ENCODE results near the gene NFIA. TPM values are rescaled to one million over a fixed set of nuclear protein-coding genes. Genes with fewer than 3 reads are reported as not detected.
"Not testable (repeated sequence)": the region's sequence is repeated elsewhere in the genome, so short reads cannot be mapped to it uniquely, and the experiment has no call there.

The NFIA gene
- total RNA-seq, 1 donor = 19.7 TPM

DNA sequence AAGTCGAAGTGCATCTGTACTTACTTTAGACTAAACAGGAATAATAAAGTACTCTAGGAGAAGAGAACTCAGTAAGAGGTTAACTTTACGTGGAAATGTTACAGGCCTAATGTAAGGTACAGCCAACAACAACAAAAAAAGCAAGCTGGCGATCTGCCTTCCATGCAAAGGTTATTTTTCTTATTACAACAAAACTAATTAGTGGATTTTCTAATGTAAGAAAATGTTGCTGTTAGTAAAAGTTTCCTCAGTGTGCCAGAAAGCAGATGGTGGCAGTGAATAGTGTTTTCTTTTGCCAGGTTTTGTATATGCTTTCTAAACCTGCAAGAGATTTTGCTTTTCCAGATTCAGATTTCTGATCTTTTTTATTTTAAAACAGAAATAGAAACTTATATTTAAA is 179.2 kb downstream of the NFIA start:
- DNase-seq (ENCODE audit: low read depth in 2 of 3, low spot score in 2 of 3) = no peak

DNA sequence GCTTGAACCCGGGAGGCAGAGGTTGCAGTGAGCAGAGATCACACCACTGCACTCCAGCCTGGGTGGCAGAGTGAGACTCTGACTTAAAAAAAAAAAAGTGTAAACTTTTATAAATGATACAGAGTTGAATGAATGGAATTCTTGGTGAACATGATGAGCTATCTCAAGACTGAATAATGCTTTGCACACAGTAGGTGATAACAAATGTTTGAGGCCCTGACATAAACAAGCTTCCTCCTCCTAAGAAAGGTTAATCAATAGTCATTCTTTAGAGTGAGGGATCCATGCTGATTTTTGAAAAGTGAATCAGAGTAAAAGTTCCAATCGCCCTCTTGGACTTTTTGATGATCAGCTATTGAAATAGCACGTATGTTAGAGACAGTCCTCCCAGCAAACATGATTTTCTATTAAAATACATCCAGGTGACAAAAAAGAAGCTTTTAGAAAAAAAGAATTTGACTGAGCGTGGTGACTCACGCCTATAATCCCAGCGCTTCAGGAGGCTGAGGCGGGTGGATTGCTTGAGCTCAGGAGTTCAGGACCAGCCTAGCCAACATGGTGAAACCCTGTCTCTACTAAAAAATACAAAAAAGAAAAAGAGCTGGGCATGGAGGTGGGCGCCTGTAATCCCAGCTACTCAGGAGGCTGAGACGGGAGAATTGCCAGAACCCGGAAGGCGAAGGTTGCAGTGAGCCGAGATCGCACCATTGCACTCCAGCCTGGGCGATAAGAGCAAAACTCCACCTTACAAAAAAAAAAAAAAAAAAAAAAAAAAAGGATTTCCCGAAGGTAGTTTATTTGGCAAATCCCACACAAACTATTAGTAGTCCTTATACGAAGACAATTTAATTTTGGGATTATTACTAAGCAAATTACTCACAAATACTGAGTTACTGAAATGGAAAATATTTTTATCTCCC is 181.8 kb downstream of the NFIA start:
- DNase-seq (ENCODE audit: low read depth in 2 of 3, low spot score in 2 of 3) = no peak

DNA sequence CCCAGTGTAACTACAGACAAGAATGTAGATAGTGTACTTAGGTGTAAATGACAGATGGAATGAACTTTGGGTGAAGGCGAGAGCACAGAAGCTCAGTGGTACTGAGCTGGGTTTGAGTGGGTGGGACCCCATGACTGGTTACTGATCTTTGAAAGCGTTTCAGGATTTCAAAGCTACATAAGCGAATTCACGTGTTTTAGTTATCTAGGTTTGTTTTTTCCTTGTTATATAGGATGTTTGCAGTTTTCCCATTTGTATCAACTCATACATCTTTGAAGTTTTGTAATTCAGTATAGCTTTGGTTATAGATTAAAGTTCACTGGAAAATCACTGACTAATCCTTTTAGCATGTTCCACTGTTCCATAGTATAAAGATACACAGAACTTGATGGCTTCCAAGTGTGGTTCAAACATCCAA is 182.5 kb downstream of the NFIA start:
- DNase-seq (ENCODE audit: low read depth in 2 of 3, low spot score in 2 of 3) = no peak

DNA sequence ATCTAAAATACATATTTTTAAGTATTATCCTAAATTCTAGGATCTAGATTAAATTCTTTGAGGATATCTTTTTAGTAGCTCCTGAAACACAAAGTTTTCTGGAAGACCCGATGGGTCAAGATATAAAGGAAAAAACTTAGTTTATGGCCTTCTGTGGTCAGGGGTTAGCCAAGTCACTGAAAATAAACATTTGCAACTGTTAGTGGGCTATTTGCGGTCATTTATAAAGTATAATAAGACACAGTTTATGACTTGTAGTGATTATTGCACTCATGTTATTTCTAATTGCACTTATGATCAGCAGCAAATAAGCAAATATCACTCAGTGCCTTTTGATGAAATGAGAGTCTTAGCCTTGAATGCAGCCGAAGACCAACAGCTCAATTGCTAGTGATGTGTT is 183.3 kb downstream of the NFIA start:
- DNase-seq (ENCODE audit: low read depth in 2 of 3, low spot score in 2 of 3) = no peak

DNA sequence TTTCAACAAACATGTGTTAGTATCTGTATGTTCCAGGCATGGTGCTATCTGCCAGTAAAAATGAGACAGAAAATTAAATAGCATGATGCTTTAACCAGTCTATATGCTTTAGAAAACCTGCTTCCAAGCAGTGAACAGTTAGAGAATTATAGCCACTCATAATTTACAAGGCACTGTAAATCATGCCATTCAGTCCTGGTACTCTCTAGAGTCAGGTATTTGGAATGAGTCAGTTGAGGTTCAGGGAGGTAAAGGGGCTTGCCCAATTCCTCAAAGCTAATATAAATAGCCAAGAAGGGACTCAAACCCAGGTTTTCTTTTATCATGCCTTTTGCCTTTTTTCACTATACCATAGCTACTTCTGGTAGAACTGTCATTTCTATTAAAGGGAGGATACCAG is 184.4 kb downstream of the NFIA start:
- DNase-seq (ENCODE audit: low read depth in 2 of 3, low spot score in 2 of 3) = no peak

DNA sequence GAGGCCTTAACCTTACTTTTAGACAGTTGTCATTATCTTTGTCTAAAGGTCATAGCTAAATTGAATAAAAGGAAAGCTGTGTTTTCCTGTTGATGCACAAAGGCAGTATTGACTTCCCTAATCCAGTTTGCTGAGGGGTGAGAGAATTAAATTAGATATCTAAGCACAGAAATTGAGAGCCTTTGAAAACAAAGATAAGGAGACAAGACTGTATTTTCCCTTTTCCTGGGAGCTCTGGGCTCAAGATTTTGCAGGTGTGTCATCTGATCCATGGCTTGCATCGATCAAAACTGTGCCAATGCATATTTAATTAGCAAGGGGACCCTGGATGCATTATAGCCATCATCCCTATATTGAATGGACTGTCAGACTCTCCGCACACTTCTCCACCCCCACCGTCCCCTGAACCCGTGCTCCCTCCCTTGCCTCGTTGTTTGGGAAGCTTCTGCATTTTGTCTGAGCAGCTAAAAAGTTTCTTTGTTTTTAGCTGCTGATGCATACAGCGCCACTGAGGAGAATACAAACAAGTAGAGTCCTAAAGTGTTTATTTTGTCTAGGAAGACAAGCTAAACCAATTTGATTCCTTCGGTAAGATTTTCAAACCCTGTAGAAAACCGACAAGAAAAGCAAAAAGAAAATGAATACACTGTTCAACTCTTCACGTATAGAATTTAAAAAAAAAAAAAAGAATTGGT is 186.3 kb downstream of the NFIA start:
- no peak for DNase-seq (ENCODE audit: low read depth in 2 of 3, low spot score in 2 of 3)

DNA sequence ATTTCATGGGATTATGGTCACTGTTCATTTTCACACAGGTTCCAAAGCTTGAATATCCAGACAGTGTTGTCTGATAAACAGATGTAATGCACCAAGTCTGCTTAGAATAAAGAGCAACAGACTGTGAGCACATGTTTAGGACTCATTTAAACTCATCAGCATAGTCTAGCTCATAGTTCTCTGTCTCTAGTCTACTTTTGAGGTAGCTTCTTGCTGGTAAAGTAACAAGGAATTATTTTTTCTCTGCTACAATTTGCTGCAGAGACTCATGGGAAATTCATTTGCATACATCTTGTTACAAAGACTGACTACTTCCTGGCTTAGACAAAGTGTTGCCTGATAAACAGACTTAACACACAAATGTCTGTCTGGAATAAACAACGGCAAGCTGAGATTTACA is 187.2 kb downstream of the NFIA start:
- DNase-seq (ENCODE audit: low read depth in 2 of 3, low spot score in 2 of 3) = no peak

DNA sequence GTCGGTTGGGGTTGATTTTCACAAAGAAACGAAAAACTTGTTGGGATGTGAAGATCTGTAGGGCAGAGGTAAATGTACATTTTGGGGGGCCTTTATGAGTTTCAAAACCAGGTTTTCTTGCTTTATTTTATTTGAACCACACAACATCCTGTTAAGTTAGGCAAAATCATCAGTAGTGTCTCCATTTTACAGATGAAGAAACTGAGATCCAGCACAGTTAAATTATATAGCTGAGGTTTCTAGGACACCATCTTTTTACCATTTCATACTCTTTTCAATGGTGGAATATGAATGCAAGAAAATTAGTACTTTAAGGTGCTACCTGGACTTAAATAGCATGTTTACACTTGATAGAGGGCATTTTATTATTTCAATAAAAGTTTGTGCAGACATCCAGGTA is 187.7 kb downstream of the NFIA start:
- no peak for DNase-seq (ENCODE audit: low read depth in 2 of 3, low spot score in 2 of 3)

DNA sequence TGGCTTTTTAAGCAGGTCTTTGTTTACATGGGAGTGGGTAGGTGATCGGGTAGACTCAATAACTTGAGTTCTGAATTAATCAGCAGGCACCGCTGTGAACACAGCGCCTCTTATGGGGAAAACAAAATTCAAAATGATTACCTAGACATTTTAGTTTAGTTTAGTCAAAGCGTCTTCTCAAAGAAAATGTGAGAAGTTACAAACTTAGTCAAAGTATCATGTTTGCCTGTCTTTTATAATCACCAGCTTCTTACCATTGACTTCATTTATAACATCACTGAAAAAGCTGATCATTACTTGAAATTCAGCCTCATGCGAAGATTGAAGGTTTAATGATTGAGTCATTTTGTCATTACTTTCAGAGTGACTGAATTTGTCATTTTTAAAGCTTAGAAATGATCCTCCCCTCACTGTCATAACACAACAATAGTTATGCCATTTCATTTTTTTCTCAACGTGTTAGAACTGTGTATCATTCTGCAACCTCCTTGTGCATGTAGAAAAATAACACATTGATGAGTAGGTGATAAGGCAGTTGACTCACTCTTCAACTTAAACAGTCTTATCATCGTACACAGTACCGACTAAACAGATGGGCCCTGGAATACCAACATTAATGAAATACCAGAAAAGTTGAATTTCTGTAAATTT is 188.5 kb downstream of the NFIA start:
- no peak for DNase-seq (ENCODE audit: low read depth in 2 of 3, low spot score in 2 of 3)

DNA sequence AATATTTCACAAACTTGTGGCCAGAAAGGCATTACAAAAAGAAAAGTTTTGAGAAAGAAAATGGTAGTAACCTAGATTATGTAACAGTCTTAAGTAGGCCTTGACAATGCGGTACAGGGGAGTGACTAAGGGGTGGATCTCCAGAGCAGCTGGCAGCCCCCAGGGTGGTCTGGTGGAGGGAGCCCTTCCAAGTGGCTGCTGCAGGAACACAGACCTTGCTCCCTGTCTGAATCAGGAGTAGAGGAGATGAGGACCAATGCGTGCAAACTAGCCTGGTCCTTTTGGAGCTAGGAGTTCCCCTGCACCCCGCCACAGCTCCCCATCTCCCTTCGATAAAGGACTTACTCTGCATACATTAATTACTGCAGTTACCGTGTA is 189.0 kb downstream of the NFIA start:
- DNase-seq (ENCODE audit: low read depth in 2 of 3, low spot score in 2 of 3) = no peak

DNA sequence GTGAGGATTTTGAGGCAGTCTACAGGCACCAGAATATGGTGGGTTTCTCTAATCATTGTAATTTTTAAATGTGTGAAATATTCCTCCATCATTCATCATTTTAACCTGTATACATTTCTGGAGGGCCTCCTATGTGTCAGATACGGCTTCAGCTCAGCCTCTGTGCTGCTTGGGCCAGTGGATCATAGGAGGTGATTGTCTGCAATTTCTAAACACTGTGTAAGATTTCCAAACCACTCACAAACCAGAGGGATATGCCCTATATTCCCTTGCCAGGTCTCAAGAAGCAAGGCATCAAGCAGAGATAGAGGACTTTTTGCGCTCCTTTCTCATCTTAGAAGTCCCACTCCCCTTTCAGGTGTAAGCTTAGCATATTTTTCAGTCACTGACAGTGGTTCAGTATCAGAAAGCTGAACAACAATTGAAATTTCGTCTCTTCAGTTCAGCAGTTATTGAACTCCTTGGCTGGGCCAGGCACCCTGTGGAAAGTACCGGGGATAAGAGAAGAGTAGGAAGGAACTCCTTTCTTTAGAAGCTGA is 190.9 kb downstream of the NFIA start:
- no peak for DNase-seq (ENCODE audit: low read depth in 2 of 3, low spot score in 2 of 3)

DNA sequence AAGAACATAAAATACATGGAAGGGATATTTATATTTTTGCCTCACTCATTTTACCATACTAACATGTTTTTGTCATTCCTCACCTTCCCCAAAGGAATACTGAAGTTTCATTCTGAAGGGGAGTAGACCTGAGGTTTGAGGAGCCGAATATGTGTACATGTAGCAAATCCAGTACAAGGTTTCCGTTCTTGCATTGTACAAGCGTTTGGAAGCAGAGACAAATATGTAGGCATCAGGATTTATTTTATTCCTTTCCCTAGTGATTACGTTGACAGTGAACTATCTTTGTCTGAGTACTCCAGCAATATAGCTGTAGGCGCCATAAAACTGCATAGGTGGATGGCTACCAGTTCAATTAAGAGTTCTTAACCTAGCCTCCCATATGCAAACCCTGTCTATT is 191.5 kb downstream of the NFIA start:
- no peak for DNase-seq (ENCODE audit: low read depth in 2 of 3, low spot score in 2 of 3)

DNA sequence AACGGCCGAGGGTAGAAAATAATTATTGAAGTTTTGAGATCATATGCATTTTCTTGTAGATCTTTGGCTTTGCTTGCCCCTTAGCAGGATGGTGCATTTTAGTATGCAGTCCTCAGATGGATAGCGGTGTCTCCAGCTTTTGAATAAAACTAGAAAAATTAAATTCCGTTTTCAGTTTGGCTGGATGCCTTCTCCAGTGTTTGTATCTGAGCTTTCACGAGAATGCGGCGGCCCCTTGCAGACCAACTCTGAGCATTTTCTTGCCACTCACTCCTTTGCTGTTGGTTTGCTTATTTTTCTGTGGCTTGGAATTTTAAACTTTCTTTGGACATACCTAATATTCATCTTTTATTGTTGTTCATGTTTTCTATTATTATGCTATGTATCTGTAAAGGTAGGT is 192.6 kb downstream of the NFIA start:
- no peak for DNase-seq (ENCODE audit: low read depth in 2 of 3, low spot score in 2 of 3)

DNA sequence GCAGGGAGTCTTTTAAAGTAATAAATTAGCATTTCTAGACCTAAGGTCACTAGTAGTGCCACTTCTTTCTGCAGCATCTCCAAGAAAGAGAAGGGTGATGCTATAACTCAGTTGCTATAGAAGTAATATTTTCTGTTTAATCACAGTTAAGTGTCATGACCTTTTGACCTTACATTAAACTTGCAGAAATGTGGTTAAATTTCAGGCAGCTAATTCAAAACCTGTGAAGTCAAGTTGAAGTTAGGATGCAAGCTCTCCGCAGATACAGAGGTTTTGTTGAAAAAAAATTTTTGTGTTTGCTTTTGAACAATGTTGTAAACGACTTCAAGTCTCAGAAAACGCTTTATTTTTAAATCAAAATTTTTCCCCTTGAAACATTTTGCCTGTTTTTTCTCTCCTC is 193.9 kb downstream of the NFIA start:
- no peak for DNase-seq (ENCODE audit: low read depth in 2 of 3, low spot score in 2 of 3)

DNA sequence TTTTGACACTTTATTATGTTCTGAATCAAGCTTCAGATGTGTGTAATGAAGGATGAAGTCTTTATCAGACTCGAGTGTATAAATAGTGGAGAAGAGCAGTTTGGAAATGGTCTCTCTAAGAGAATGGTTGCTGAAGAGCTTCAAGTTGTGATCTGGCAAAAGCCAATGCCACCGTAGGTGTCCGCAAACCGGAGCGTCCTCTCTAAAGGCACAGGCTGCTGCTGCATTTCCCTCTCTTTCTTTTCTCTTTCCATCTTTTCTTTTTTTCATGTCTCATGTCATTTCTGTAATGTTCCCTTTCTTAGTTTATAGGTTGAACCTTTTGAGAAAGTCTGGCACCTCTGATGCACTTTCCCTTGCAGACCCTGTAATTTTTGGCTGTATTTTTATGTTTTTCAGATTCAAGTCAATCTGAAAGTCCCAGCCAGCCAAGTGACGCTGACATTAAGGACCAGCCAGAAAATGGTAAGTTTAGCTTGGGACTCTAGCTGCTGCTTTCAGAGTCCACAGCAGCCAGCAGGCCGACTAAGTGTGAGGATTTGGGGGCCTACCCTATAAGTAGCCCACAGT is 194.8 kb downstream of the NFIA start:
- no peak for DNase-seq (ENCODE audit: low read depth in 2 of 3, low spot score in 2 of 3)

DNA sequence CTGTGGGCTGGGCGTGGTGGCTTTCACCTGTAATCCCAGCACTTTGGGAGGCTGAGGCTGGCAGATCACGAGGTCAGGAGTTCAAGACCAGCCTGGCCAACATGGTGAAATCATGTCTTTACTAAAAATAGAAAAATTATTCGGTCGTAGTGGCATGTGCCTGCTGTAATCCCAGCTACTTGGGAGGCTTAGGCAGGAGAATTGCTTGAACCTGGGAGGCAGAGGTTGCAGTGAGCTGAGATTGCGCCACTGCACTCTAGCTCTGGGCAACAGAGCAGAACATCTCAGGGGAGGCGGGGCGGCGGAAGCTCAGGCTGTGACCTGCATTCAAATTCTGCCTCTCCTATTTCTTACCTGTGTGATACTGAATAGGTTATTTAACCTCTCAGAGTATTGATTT is 196.1 kb downstream of the NFIA start:
- DNase-seq (ENCODE audit: low read depth in 2 of 3, low spot score in 2 of 3) = not testable (repeated sequence)

DNA sequence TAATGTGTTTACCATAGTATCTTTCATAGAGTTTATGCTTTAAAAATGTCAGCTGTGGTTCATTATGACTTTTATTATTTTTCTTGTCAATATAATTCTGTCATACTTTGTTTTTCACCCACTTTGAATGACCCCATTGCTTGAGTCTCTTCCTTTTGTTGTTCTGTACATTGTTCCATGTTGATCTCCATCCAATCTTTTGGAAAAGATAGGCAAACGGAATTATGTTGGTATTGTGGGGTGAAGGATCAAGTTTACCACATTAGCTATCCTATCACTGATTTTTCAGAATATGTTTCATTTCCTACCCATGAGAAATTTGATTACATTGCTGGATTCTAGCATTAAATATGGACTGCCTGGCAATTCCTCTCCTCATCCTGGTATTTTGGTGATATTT is 196.6 kb downstream of the NFIA start:
- no peak for DNase-seq (ENCODE audit: low read depth in 2 of 3, low spot score in 2 of 3)

DNA sequence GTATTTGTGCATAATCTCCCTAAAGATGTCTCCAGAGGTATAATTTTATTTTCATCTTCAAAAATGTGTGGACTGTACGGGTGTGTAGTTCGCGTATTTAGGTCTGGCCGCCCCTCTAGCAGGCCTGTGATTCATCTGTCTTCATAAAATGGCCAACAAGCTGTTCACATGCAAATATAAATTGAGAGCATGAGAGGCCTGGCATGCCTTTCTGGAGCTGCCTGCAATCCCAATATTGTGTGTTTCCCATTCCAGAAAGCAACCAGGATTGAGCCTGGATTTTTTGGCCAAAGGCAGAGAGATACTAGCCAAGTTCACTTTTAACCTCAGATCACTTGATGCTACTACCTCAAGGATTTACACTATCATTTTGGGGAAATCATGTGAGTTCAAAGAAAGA is 197.2 kb downstream of the NFIA start:
- DNase-seq (ENCODE audit: low read depth in 2 of 3, low spot score in 2 of 3) = no peak

DNA sequence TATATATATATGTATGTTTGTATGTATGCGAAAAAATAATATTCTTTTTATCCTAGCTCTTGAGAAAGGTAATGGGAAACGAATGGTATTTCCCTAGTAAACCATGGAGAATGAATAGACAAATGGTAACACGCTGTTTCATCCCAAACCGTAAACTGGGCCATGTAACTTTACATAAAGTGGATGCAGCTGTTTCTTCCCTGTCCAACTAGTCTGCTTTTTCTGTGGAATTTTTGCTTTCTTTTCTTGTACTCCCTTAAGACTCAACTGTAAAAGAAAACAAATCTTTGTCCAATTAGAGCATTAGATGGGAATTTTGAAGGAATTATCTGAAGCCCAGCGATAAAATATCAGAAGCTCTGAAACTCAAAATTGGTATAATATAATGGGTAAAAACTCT is 198.1 kb downstream of the NFIA start:
- DNase-seq (ENCODE audit: low read depth in 2 of 3, low spot score in 2 of 3) = no peak

DNA sequence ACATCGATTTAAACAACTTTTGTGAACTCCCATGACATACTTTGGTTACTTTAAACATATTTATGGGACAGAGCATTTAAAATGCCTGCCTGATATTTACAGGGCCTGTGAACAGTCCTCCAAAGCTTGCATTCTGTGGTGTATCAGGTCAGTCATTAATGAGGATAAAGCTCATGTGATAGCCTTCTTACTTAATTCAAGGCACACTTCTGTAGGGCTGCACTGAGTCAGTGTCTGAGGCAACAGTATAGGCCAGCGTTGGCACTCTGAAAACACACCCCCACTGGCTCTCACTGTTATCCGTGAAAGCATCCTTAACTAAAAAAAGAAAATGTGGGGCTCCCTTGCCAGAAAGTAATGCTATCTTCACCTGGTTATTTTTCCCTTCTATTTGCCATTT is 200.0 kb downstream of the NFIA start:
- no peak for DNase-seq (ENCODE audit: low read depth in 2 of 3, low spot score in 2 of 3)

DNA sequence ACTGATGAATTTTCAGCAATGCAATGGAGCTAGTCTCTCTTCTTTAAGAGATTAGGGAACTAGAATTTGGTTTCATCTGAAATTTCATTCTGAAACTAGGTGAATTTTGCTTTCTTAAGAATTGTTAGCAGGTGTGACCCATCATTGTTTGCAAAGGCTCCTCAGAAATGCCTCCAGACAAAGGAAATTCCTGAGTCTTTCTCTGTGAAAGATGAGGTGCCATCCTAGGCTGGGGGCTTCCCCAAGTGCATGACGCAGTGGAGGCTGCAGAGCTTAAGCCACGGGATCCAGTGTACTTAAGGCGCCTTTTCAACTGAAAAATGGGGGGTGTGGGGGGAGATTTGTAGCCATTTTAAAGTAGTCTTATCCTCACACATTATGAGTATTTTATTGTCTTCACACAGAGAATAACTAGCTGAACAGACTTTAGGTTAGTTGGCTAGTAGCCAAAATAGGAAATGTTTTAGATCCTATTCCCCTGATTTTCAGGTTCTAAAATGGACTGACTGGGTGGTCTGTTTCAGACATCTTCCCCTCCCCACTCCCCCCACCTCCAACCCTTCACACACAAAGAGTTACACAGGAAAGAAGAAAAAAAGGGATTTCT is 202.0 kb downstream of the NFIA start:
- no peak for DNase-seq (ENCODE audit: low read depth in 2 of 3, low spot score in 2 of 3)
